HepG2 (cell line): ENCODE results near the gene PET100. TPM values are rescaled to one million over a fixed set of nuclear protein-coding genes. Genes with fewer than 3 reads are reported as not detected.

Source experiments
- GABPB1 ChIP-seq: IDR thresholded peaks from 2 replicates; pipeline ENCODE4 v1.6.1; 2016; ENCODE audit warnings: mild to moderate bottlenecking, missing genetic modification reagents, moderate library complexity, missing compliant biosample characterization
- HDAC2 ChIP-seq: sonication (generic); formaldehyde crosslinking; IDR thresholded peaks from 2 replicates; pipeline ENCODE4 v1.4.0; 2020; ENCODE audit warnings: missing genetic modification reagents
- MAFK ChIP-seq, 2 experiments: IDR thresholded peaks in 1 of 2; conservative IDR thresholded peaks in 1 of 2; 2 replicates each; pipeline ENCODE4 v1.6.1; 2011; ENCODE audit warnings: improper control_type of control experiment in 2 of 2, low read length in 2 of 2
- RARG ChIP-seq: sonication (generic); formaldehyde crosslinking; IDR thresholded peaks from 2 replicates; pipeline ENCODE4 v1.4.0; 2020; ENCODE audit warnings: low read depth, mild to moderate bottlenecking, missing genetic modification reagents
- SP4 ChIP-seq: sonication (generic); formaldehyde crosslinking; IDR thresholded peaks from 2 replicates; pipeline ENCODE4 v1.8.1; 2023; ENCODE audit warnings: mild to moderate bottlenecking, missing genetic modification reagents
- ZFAT ChIP-seq: sonication (generic); formaldehyde crosslinking; conservative IDR thresholded peaks from 2 replicates; pipeline ENCODE4 v1.8.1; 2023; ENCODE audit warnings: missing genetic modification reagents, inconsistent platforms
- ZFY ChIP-seq: sonication (generic); formaldehyde crosslinking; IDR thresholded peaks from 2 replicates; pipeline ENCODE4 v1.4.0; 2020; ENCODE audit warnings: missing genetic modification reagents
- ZNF451 ChIP-seq: sonication (generic); formaldehyde crosslinking; IDR thresholded peaks from 2 replicates; pipeline ENCODE4 v1.5.0; 2020; ENCODE audit warnings: mild to moderate bottlenecking, missing genetic modification reagents
- ZNF468 ChIP-seq: sonication (generic); formaldehyde crosslinking; IDR thresholded peaks from 2 replicates; pipeline ENCODE4 v1.8.0; 2022; ENCODE audit warnings: mild to moderate bottlenecking, moderate library complexity, missing genetic modification reagents
- ZNF556 ChIP-seq: sonication (generic); formaldehyde crosslinking; IDR thresholded peaks from 2 replicates; pipeline ENCODE4 v1.4.0; 2020; ENCODE audit warnings: mild to moderate bottlenecking, missing genetic modification reagents, borderline replicate concordance
- ZNF558 ChIP-seq: sonication (generic); formaldehyde crosslinking; IDR thresholded peaks from 2 replicates; pipeline ENCODE4 v1.9.0; 2022; ENCODE audit warnings: mild to moderate bottlenecking, missing genetic modification reagents, borderline replicate concordance
- ZNF720 ChIP-seq: sonication (generic); formaldehyde crosslinking; IDR thresholded peaks from 2 replicates; pipeline ENCODE4 v1.4.0; 2020; ENCODE audit warnings: missing genetic modification reagents
- ZNF883 ChIP-seq: sonication (generic); formaldehyde crosslinking; IDR thresholded peaks from 2 replicates; pipeline ENCODE4 v1.5.1; 2020; ENCODE audit warnings: mild to moderate bottlenecking, missing genetic modification reagents; ENCODE audit errors: not compliant biosample characterization
- polyA plus RNA-seq, 8 experiments: library from polyadenylated mRNA; depleted of rRNA in 3 of 8; stranded (reverse) in 7 of 8; unstranded in 1 of 8; fragments of >200 nt; fragmentation: Illumina TruSeq in 4 of 8; extraction: Trizol in 4 of 8; gene quantifications; 2 replicates each; pipeline versions ENCODE4 v1.2.1 to v1.2.3, GENCODE V29; 2011 to 2016; ENCODE audit warnings: low read depth in 4 of 8, missing spikeins in 1 of 8, mixed read lengths in 1 of 8; ENCODE audit not compliant: insufficient read depth in 1 of 8
- total RNA-seq, 5 experiments: library from RNA; depleted of rRNA; stranded (reverse); fragments of >200 nt; fragmentation: Illumina TruSeq; extraction: Trizol; gene quantifications; 2 replicates each; pipeline ENCODE4 v1.2.3, GENCODE V29; 2016; ENCODE audit warnings: low read depth in 1 of 5
- TF ChIP-seq, protein P1 (sequence below): sonication (generic); formaldehyde crosslinking; conservative IDR thresholded peaks from 2 replicates; pipeline ENCODE4 v1.8.0; 2022; ENCODE audit warnings: missing genetic modification reagents
- TF ChIP-seq, protein P2 (sequence below): sonication (generic); formaldehyde crosslinking; IDR thresholded peaks from 2 replicates; pipeline ENCODE4 v1.8.0; 2022; ENCODE audit warnings: mild to moderate bottlenecking, missing genetic modification reagents, moderate library complexity
- TF ChIP-seq, protein P3 (sequence below): sonication (generic); formaldehyde crosslinking; IDR thresholded peaks from 2 replicates; pipeline ENCODE4 v1.4.0; 2020; ENCODE audit warnings: missing genetic modification reagents
- TF ChIP-seq, protein P4 (sequence below): sonication (generic); formaldehyde crosslinking; conservative IDR thresholded peaks from 2 replicates; pipeline ENCODE4 v1.8.0; 2022; ENCODE audit warnings: mild to moderate bottlenecking, moderate library complexity, missing genetic modification reagents
- TF ChIP-seq, protein P5 (sequence below): IDR thresholded peaks from 2 replicates; pipeline ENCODE4 v1.6.1; 2012; ENCODE audit warnings: inconsistent platforms
- TF ChIP-seq, protein P6 (sequence below): sonication (generic); formaldehyde crosslinking; IDR thresholded peaks from 2 replicates; pipeline ENCODE4 v1.5.0; 2020; ENCODE audit warnings: missing genetic modification reagents
- TF ChIP-seq, protein P7 (sequence below): sonication (generic); formaldehyde crosslinking; IDR thresholded peaks from 2 replicates; pipeline ENCODE4 v1.8.0; 2022; ENCODE audit warnings: low read depth, missing genetic modification reagents

Gene PET100
- total and polyA plus RNA-seq, 2 of the 13 experiments (the other 11 are each of a cell fraction or from before 2014, with no cell fraction given), result 22.3 to 66.5 TPM

DNA sequence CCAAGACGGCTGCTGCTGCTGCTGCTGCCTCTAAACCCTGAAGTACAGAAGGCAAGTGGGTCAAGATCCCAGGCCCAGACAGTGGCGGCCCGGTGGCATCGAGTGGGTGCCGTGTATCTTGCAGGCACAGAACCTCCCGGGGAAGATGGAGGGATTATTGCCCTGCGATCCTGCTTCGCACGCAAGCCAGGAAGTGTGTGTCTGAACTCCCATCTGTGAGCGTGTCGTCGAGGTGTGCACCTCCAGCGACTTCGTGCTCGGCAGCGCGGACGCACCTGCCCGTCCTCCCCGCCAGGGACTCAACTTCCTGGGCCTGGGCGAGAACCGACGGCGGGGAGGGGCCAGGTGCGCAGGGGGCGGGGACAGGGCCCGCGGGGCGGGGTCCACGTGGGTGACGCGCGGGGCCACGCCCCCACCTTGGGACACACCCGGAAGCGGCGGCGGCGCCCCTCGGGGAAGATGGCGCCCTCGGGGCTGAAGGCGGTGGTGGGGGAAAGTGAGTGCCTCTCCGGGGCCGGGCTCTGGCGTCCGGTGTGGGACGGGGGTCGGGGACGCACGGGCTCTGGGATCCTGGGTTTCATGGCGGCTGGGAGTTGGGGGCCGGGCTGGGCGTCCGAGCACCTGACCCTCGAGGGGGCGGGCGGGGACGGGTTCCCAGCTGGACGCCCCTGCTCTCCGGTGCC is 7.2 kb downstream of the PET100 start, which contains the start of gene STXBP2 (continued):
- TF ChIP-seq, protein P1, sequence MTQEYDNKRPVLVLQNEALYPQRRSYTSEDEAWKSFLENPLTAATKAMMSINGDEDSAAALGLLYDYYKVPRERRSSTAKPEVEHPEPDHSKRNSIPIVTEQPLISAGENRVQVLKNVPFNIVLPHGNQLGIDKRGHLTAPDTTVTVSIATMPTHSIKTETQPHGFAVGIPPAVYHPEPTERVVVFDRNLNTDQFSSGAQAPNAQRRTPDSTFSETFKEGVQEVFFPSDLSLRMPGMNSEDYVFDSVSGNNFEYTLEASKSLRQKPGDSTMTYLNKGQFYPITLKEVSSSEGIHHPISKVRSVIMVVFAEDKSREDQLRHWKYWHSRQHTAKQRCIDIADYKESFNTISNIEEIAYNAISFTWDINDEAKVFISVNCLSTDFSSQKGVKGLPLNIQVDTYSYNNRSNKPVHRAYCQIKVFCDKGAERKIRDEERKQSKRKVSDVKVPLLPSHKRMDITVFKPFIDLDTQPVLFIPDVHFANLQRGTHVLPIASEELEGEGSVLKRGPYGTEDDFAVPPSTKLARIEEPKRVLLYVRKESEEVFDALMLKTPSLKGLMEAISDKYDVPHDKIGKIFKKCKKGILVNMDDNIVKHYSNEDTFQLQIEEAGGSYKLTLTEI (CRISPR knock-in tag), result no peak
- TF ChIP-seq, protein P2, sequence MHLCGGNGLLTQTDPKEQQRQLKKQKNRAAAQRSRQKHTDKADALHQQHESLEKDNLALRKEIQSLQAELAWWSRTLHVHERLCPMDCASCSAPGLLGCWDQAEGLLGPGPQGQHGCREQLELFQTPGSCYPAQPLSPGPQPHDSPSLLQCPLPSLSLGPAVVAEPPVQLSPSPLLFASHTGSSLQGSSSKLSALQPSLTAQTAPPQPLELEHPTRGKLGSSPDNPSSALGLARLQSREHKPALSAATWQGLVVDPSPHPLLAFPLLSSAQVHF (CRISPR knock-in tag), result peak; percentile 61; the same call in 1 of the 2 replicates
- TF ChIP-seq SP4 (CRISPR knock-in tag) (peak; percentile 82), ZNF468 (CRISPR knock-in tag) (no peak), ZNF720 (CRISPR knock-in tag) (no peak), ZNF556 (CRISPR knock-in tag) (0 out of 2 replicates have a peak, but pooled peaks have one; percentile 41), MAFK (conservative IDR thresholded peaks at IDR 0.05 in 1 of 2, IDR thresholded peaks at IDR 0.05 in 1 of 2; ENCODE audit: low read length in 2 of 2) (no peak), ZNF558 (CRISPR knock-in tag) (no peak), HDAC2 (CRISPR knock-in tag) (peak; percentile 17; the same call in 1 of the 2 replicates), ZNF883 (CRISPR knock-in tag) (no peak), ZFAT (CRISPR knock-in tag) (no peak), RARG (CRISPR knock-in tag) (no peak), ZFY (CRISPR knock-in tag) (peak; percentile 54; the same call in 1 of the 2 replicates), GABPB1 (peak; percentile 75), ZNF451 (peak; percentile 86; the same call in 1 of the 2 replicates)
- TF ChIP-seq, protein P3, sequence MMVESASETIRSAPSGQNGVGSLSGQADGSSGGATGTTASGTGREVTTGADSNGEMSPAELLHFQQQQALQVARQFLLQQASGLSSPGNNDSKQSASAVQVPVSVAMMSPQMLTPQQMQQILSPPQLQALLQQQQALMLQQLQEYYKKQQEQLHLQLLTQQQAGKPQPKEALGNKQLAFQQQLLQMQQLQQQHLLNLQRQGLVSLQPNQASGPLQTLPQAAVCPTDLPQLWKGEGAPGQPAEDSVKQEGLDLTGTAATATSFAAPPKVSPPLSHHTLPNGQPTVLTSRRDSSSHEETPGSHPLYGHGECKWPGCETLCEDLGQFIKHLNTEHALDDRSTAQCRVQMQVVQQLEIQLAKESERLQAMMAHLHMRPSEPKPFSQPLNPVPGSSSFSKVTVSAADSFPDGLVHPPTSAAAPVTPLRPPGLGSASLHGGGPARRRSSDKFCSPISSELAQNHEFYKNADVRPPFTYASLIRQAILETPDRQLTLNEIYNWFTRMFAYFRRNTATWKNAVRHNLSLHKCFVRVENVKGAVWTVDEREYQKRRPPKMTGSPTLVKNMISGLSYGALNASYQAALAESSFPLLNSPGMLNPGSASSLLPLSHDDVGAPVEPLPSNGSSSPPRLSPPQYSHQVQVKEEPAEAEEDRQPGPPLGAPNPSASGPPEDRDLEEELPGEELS (CRISPR knock-in tag), result peak; percentile 44; the same call in 1 of the 2 replicates
- TF ChIP-seq, protein P4, sequence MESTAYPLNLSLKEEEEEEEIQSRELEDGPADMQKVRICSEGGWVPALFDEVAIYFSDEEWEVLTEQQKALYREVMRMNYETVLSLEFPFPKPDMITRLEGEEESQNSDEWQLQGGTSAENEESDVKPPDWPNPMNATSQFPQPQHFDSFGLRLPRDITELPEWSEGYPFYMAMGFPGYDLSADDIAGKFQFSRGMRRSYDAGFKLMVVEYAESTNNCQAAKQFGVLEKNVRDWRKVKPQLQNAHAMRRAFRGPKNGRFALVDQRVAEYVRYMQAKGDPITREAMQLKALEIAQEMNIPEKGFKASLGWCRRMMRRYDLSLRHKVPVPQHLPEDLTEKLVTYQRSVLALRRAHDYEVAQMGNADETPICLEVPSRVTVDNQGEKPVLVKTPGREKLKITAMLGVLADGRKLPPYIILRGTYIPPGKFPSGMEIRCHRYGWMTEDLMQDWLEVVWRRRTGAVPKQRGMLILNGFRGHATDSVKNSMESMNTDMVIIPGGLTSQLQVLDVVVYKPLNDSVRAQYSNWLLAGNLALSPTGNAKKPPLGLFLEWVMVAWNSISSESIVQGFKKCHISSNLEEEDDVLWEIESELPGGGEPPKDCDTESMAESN (CRISPR knock-in tag), result no peak
- TF ChIP-seq, protein P5, sequence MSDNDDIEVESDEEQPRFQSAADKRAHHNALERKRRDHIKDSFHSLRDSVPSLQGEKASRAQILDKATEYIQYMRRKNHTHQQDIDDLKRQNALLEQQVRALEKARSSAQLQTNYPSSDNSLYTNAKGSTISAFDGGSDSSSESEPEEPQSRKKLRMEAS, result peak; percentile 98
- TF ChIP-seq, protein P6, sequence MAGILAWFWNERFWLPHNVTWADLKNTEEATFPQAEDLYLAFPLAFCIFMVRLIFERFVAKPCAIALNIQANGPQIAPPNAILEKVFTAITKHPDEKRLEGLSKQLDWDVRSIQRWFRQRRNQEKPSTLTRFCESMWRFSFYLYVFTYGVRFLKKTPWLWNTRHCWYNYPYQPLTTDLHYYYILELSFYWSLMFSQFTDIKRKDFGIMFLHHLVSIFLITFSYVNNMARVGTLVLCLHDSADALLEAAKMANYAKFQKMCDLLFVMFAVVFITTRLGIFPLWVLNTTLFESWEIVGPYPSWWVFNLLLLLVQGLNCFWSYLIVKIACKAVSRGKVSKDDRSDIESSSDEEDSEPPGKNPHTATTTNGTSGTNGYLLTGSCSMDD (CRISPR knock-in tag), result peak; percentile 30; the same call in 1 of the 2 replicates
- TF ChIP-seq, protein P7, sequence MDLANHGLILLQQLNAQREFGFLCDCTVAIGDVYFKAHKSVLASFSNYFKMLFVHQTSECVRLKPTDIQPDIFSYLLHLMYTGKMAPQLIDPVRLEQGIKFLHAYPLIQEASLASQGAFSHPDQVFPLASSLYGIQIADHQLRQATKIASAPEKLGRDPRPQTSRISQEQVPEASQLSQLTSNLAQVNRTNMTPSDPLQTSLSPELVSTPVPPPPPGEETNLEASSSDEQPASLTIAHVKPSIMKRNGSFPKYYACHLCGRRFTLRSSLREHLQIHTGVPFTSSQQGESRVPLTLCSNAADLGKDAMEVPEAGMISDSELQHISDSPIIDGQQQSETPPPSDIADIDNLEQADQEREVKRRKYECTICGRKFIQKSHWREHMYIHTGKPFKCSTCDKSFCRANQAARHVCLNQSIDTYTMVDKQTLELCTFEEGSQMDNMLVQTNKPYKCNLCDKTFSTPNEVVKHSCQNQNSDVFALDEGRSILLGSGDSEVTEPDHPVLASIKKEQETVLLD, result peak; percentile 37; the same call in 1 of the 2 replicates
